Transverse colon (tissue), 3 donors: Measurements from ENCODE around the gene SPRN.

Experiments used
- POLR2A ChIP-seq: fragments of 450-650 bp; IDR thresholded peaks from one replicate; pipeline ENCODE4 v1.6.1; 2016; ENCODE audit warnings: antibody characterized with exemption, mild to moderate bottlenecking, moderate library complexity
- TF ChIP-seq, protein P1 (sequence below), 5 experiments: fragments of 200-600 bp in 3 of 5; fragments of 450-650 bp in 2 of 5; sonication (generic) in 3 of 5; IDR thresholded peaks; 1 replicate in 2 of 5; 2 replicates in 3 of 5; pipeline ENCODE4 v1.5.1; 2016 to 2017; ENCODE audit warnings: antibody characterized with exemption in 5 of 5, inconsistent platforms in 3 of 5, mild to moderate bottlenecking in 2 of 5, moderate library complexity in 1 of 5

DNA sequence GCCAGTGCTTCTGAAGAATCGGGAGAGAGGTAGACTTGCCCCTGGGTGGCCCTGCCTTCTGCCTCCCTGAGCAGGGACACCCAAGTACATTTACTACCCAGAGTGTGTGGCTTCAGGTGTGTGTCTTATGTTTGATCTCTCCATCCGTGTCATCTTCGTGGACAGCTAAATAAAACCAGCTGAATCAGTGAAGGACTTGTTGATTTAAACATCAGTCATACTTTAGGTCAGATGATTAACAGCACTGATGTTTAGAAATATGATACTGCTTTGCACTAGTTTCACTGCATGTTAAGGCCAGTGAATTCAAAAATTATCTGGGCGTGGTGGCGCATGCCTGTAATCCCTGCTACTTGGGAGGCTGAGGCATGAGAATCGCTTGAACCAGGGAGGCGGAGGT lies 26.5 kb downstream of the SPRN start:
- TF ChIP-seq POLR2A: no peak
- TF ChIP-seq, protein P1, sequence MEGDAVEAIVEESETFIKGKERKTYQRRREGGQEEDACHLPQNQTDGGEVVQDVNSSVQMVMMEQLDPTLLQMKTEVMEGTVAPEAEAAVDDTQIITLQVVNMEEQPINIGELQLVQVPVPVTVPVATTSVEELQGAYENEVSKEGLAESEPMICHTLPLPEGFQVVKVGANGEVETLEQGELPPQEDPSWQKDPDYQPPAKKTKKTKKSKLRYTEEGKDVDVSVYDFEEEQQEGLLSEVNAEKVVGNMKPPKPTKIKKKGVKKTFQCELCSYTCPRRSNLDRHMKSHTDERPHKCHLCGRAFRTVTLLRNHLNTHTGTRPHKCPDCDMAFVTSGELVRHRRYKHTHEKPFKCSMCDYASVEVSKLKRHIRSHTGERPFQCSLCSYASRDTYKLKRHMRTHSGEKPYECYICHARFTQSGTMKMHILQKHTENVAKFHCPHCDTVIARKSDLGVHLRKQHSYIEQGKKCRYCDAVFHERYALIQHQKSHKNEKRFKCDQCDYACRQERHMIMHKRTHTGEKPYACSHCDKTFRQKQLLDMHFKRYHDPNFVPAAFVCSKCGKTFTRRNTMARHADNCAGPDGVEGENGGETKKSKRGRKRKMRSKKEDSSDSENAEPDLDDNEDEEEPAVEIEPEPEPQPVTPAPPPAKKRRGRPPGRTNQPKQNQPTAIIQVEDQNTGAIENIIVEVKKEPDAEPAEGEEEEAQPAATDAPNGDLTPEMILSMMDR (IDR thresholded peaks at IDR 0.05): no peak
